Panc1 (cell line): ENCODE measurements around the gene PRPF18.

Experiments
- POLR2AphosphoS5 ChIP-seq: IDR thresholded peaks from 2 replicates; pipeline ENCODE4 v1.6.1; 2012; ENCODE audit warnings: mild to moderate bottlenecking, low read depth, low read length, moderate library complexity
- SIN3A ChIP-seq: IDR thresholded peaks from 2 replicates; pipeline ENCODE4 v1.6.1; 2012; ENCODE audit warnings: low read depth, mild to moderate bottlenecking, low read length, moderate library complexity, borderline replicate concordance; ENCODE audit not compliant: insufficient read depth
- TCF7L2 ChIP-seq: IDR thresholded peaks from 2 replicates; pipeline ENCODE4 v1.6.1; 2011; ENCODE audit warnings: mild to moderate bottlenecking, low read depth, low read length, inconsistent platforms
- TF ChIP-seq, protein P1 (sequence below): fragments of 450-650 bp; IDR thresholded peaks from 2 replicates; pipeline ENCODE4 v1.5.1; 2017; ENCODE audit warnings: mild to moderate bottlenecking
- TF ChIP-seq, protein P2 (sequence below), 2 experiments: IDR thresholded peaks; 2 replicates each; pipeline ENCODE4 v1.6.1; 2011 to 2012; ENCODE audit warnings: low read depth in 2 of 2, control low read depth in 1 of 2, low read length in 1 of 2, mild to moderate bottlenecking in 1 of 2, moderate library complexity in 1 of 2; ENCODE audit not compliant: insufficient read depth in 1 of 2

DNA sequence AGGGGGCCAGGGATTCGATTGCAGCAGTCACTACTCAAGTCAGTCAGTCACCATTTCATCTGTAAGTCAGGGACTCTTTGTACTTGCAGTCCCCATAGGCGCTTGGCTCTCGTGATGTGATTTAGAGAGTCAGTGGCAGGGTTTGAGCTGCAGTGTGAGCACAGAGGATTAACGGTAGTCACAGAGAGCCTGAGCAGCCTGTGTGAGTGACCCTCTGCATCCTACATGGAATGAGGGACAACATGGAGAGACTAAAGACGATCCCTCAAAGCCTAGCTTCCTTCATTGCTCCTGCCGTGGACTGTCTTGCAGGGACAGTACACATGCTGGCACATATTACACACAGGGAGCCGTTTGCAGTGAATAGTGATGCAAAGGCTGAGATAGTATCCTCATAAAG, 56.3 kb downstream of the PRPF18 start:
- TF ChIP-seq, protein P1, sequence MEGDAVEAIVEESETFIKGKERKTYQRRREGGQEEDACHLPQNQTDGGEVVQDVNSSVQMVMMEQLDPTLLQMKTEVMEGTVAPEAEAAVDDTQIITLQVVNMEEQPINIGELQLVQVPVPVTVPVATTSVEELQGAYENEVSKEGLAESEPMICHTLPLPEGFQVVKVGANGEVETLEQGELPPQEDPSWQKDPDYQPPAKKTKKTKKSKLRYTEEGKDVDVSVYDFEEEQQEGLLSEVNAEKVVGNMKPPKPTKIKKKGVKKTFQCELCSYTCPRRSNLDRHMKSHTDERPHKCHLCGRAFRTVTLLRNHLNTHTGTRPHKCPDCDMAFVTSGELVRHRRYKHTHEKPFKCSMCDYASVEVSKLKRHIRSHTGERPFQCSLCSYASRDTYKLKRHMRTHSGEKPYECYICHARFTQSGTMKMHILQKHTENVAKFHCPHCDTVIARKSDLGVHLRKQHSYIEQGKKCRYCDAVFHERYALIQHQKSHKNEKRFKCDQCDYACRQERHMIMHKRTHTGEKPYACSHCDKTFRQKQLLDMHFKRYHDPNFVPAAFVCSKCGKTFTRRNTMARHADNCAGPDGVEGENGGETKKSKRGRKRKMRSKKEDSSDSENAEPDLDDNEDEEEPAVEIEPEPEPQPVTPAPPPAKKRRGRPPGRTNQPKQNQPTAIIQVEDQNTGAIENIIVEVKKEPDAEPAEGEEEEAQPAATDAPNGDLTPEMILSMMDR: no peak
- TF ChIP-seq POLR2AphosphoS5: no peak
- no peak for TF ChIP-seq SIN3A
- TF ChIP-seq, protein P2, sequence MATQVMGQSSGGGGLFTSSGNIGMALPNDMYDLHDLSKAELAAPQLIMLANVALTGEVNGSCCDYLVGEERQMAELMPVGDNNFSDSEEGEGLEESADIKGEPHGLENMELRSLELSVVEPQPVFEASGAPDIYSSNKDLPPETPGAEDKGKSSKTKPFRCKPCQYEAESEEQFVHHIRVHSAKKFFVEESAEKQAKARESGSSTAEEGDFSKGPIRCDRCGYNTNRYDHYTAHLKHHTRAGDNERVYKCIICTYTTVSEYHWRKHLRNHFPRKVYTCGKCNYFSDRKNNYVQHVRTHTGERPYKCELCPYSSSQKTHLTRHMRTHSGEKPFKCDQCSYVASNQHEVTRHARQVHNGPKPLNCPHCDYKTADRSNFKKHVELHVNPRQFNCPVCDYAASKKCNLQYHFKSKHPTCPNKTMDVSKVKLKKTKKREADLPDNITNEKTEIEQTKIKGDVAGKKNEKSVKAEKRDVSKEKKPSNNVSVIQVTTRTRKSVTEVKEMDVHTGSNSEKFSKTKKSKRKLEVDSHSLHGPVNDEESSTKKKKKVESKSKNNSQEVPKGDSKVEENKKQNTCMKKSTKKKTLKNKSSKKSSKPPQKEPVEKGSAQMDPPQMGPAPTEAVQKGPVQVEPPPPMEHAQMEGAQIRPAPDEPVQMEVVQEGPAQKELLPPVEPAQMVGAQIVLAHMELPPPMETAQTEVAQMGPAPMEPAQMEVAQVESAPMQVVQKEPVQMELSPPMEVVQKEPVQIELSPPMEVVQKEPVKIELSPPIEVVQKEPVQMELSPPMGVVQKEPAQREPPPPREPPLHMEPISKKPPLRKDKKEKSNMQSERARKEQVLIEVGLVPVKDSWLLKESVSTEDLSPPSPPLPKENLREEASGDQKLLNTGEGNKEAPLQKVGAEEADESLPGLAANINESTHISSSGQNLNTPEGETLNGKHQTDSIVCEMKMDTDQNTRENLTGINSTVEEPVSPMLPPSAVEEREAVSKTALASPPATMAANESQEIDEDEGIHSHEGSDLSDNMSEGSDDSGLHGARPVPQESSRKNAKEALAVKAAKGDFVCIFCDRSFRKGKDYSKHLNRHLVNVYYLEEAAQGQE (IDR thresholded peaks at IDR 0.05; ENCODE audit: insufficient read depth in 1 of 2, low read depth in 2 of 2, low read length in 1 of 2): no peak
- TF ChIP-seq TCF7L2: no peak
